ENCODE measurements around the gene LRCH1. TPM values are rescaled to one million over a fixed set of nuclear protein-coding genes. Genes with fewer than 3 reads are reported as not detected.

The LRCH1 gene
- total RNA-seq, 2 donors from 2014 or later, result 14.7 to 15.3 TPM

- Mint-ChIP-seq H3K9me3 (no peaks in the 10 kb centered on the region), H3K27ac (no peak overlapping the region), H3K4me1 (peaks cover 7% of the 10 kb centered on the region), H3K4me3 (no peak overlapping the region), H3K36me3 (ENCODE audit: low read depth) (peaks cover 29% of the 10 kb centered on the region), H3K27me3 (no peaks in the 10 kb centered on the region)
- peak; percentile 59 for ATAC-seq (replicated peaks)
Measured at GRCh38 chr13:46687810-46688209, 134.8 kb downstream of the LRCH1 start.

DNA sequence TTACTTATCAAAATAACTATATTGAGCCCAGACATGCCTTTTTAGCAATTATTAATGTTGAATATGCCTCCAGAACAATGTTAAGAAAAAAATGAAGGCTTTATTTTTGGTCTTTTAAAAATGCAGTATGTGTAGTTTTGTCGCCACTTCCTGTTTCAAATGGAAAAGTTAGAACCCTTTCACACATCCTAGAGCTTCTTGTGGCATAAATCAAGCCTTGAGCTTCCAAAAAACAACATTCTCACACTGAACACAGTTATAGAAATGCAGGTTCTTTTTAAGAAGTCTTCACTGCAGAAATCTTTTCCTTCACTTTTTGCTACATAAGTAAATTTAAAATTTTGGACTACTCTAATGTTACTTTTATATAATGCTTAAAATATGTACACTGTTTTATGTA is 135.3 kb downstream of the LRCH1 start:
- no peaks in the 10 kb centered on the region for H3K27me3 Mint-ChIP-seq

GRCh38 chr13:46698014-46698413 is 145.0 kb downstream of the LRCH1 start:
- Mint-ChIP-seq H3K36me3 (ENCODE audit: low read depth) (peaks cover 84% of the 10 kb centered on the region), H3K4me3 (no peak overlapping the region), H3K27ac (no peak overlapping the region), H3K4me1 (no peaks in the 10 kb centered on the region), H3K9me3 (no peaks in the 10 kb centered on the region), H3K27me3 (no peaks in the 10 kb centered on the region)
- ATAC-seq (replicated peaks), result no peak

More for the DNA sequence above, 135.3 kb downstream of the LRCH1 start:
- Mint-ChIP-seq H3K4me3 (no peak overlapping the region), H3K36me3 (ENCODE audit: low read depth) (peaks cover 34% of the 10 kb centered on the region), H3K27ac (no peak overlapping the region), H3K4me1 (peaks cover 7% of the 10 kb centered on the region), H3K9me3 (no peaks in the 10 kb centered on the region)
- no peak for ATAC-seq (replicated peaks)

GRCh38 chr13:46698910-46699460 is 146.0 kb downstream of the LRCH1 start:
- no peaks in the 10 kb centered on the region for H3K4me1 Mint-ChIP-seq
- H3K27ac Mint-ChIP-seq, result no peak overlapping the region
- no peaks in the 10 kb centered on the region for H3K9me3 Mint-ChIP-seq
- no peak for ATAC-seq (replicated peaks)
- no peak overlapping the region for H3K4me3 Mint-ChIP-seq
- H3K27me3 Mint-ChIP-seq, result no peaks in the 10 kb centered on the region
- H3K36me3 Mint-ChIP-seq (ENCODE audit: low read depth), result peaks cover 81% of the 10 kb centered on the region

DNA sequence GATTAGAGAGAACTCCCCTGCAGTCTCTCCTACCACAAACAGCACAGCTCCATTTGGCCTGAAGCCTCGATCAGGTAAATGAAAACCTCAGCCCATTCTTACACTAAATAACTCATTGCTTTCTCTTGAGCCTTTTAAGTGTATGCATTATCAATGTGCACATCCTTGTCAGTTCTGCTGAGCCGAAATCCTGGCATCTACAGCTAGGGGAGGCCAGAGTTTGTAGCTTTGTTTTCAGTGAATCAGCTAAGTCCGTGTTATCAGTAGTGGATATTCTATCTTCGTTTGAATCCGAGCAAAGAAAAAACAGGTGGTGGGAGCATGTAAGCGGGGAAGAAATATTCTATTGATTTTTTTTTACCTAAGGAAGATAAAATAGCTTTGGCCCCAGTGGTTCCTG is 159.6 kb downstream of the LRCH1 start:
- peaks cover 4% of the 10 kb centered on the region for H3K4me1 Mint-ChIP-seq
- peaks cover 72% of the 10 kb centered on the region for H3K36me3 Mint-ChIP-seq (ENCODE audit: low read depth)
- no peak overlapping the region for H3K4me3 Mint-ChIP-seq
- H3K27ac Mint-ChIP-seq, result peak overlapping the region; percentile 50
- ATAC-seq (replicated peaks), result no peak
- H3K27me3 Mint-ChIP-seq, result no peaks in the 10 kb centered on the region
- H3K9me3 Mint-ChIP-seq, result no peaks in the 10 kb centered on the region

GRCh38 chr13:46715363-46715762 is 162.4 kb downstream of the LRCH1 start:
- no peak overlapping the region for H3K4me3 Mint-ChIP-seq
- peaks cover 4% of the 10 kb centered on the region for H3K4me1 Mint-ChIP-seq
- H3K9me3 Mint-ChIP-seq, result no peaks in the 10 kb centered on the region
- no peak overlapping the region for H3K27ac Mint-ChIP-seq
- peaks cover 44% of the 10 kb centered on the region for H3K36me3 Mint-ChIP-seq (ENCODE audit: low read depth)
- H3K27me3 Mint-ChIP-seq, result no peaks in the 10 kb centered on the region
- ATAC-seq (replicated peaks), result no peak

DNA sequence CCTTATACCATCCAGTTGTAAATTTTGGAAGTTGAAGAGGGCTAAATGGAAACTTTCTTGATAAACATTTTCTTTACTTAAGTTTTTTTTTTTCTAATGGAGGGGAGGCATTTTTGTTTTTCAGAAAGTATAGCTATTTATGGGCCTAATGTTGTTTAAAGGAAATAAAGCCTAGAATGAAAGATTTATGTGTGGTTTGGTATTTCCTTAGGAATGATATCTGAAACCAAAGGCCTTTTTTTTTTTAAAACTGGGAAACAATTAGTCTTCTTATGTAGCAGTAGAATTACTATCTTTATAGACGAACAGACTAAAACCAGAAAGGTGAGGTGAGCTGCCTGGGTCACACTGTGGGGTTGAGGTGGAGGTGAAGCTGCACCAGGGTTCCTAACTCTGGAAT is 163.9 kb downstream of the LRCH1 start:
- H3K9me3 Mint-ChIP-seq, result no peaks in the 10 kb centered on the region
- H3K27me3 Mint-ChIP-seq, result no peaks in the 10 kb centered on the region
- H3K4me3 Mint-ChIP-seq, result no peak overlapping the region
- ATAC-seq (replicated peaks), result no peak
- H3K4me1 Mint-ChIP-seq, result peaks cover 4% of the 10 kb centered on the region
- H3K27ac Mint-ChIP-seq, result no peak overlapping the region
- peaks cover 30% of the 10 kb centered on the region for H3K36me3 Mint-ChIP-seq (ENCODE audit: low read depth)

GRCh38 chr13:46717275-46717674 is 164.3 kb downstream of the LRCH1 start:
- Mint-ChIP-seq H3K4me1 (peaks cover 4% of the 10 kb centered on the region), H3K9me3 (no peaks in the 10 kb centered on the region), H3K27me3 (no peaks in the 10 kb centered on the region), H3K36me3 (ENCODE audit: low read depth) (peaks cover 26% of the 10 kb centered on the region), H3K27ac (no peak overlapping the region), H3K4me3 (no peak overlapping the region)
- no peak for ATAC-seq (replicated peaks)

- Mint-ChIP-seq H3K27ac (peak overlapping the region; percentile 71), H3K27me3 (no peaks in the 10 kb centered on the region), H3K36me3 (ENCODE audit: low read depth) (peaks cover 26% of the 10 kb centered on the region), H3K4me3 (no peak overlapping the region), H3K4me1 (no peaks in the 10 kb centered on the region), H3K9me3 (no peaks in the 10 kb centered on the region)
- ATAC-seq (replicated peaks), result no peak
Measured at GRCh38 chr13:46717856-46718255, 164.9 kb downstream of the LRCH1 start.

DNA sequence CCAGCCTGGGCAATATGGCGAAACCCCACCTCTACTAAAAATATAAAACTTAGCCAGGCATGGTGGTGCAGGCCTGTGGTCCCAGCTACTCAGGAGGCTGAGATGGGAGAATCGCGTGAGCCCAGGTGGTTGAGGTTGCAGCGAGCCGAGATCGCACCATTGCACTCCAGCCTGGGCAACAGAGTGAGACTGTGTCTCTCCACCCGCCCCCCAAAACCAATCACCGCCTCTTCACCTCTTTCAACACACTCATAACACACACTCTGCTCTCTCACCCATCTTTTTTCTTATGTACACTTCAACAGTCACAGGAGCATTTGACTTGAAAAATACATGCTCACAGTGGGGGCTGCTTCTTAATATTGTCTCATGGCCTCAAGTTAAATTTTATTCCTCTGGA is 167.2 kb downstream of the LRCH1 start:
- H3K9me3 Mint-ChIP-seq, result no peaks in the 10 kb centered on the region
- ATAC-seq (replicated peaks), result no peak
- H3K4me3 Mint-ChIP-seq, result no peak overlapping the region
- H3K27ac Mint-ChIP-seq, result no peak overlapping the region
- peaks cover 36% of the 10 kb centered on the region for H3K36me3 Mint-ChIP-seq (ENCODE audit: low read depth)
- H3K27me3 Mint-ChIP-seq, result no peaks in the 10 kb centered on the region
- H3K4me1 Mint-ChIP-seq, result no peaks in the 10 kb centered on the region

- Mint-ChIP-seq H3K4me1 (no peaks in the 10 kb centered on the region), H3K27me3 (no peaks in the 10 kb centered on the region), H3K27ac (no peak overlapping the region), H3K36me3 (ENCODE audit: low read depth) (peaks cover 41% of the 10 kb centered on the region), H3K9me3 (no peaks in the 10 kb centered on the region), H3K4me3 (no peak overlapping the region)
- no peak for ATAC-seq (replicated peaks)
Measured at GRCh38 chr13:46721054-46721453, 168.1 kb downstream of the LRCH1 start.

DNA sequence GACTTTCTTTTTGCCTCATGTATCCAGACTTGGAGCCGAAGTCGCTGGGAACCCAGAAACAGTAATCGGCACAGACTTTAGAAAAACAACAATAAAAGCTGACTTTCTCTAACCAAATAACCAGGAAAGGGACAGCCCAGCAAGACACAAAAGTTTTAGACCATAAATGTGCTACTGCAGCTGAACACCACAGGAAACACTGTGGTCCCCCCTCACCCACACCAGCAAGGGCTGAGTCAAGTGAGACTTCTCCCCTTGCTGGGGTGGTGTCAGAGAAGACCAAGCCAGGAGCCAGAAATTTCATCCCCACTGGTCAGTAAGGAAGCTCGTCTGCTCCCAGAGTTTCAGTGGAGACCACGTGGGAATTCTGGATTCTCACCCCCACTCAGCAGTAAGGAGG is 173.4 kb downstream of the LRCH1 start:
- no peak overlapping the region for H3K27ac Mint-ChIP-seq
- H3K27me3 Mint-ChIP-seq, result no peaks in the 10 kb centered on the region
- H3K4me3 Mint-ChIP-seq, result no peak overlapping the region
- ATAC-seq (replicated peaks), result no peak
- H3K36me3 Mint-ChIP-seq (ENCODE audit: low read depth), result peaks cover 88% of the 10 kb centered on the region
- H3K4me1 Mint-ChIP-seq, result no peaks in the 10 kb centered on the region
- H3K9me3 Mint-ChIP-seq, result no peaks in the 10 kb centered on the region

GRCh38 chr13:46728777-46729176 is 175.8 kb downstream of the LRCH1 start:
- peak; percentile 72 for ATAC-seq (replicated peaks)
- Mint-ChIP-seq H3K36me3 (ENCODE audit: low read depth) (peaks cover 94% of the 10 kb centered on the region), H3K27me3 (no peaks in the 10 kb centered on the region), H3K27ac (no peak overlapping the region), H3K9me3 (no peaks in the 10 kb centered on the region), H3K4me3 (no peak overlapping the region), H3K4me1 (no peaks in the 10 kb centered on the region)

DNA sequence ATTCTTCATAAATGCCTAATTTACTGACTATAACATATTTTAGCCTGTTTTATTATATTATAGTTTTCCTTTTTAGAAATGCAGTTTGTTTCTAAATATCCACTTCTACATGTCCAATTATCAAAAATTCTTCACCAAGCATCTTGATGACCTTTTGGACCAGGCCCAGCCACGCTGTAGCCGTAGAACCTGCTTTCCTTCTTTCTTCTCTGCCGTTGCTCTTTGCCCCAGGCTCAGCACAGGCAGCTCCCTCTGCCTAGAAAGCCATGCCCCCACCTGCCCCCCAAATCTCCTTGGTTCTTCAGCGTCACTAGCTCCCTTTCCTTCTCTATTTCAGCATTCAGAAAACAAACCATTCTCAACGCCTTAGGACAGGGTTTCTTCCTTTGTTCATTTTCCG is 178.6 kb downstream of the LRCH1 start:
- H3K4me3 Mint-ChIP-seq, result no peak overlapping the region
- no peaks in the 10 kb centered on the region for H3K27me3 Mint-ChIP-seq
- ATAC-seq (replicated peaks), result no peak
- no peaks in the 10 kb centered on the region for H3K9me3 Mint-ChIP-seq
- H3K4me1 Mint-ChIP-seq, result no peaks in the 10 kb centered on the region
- peaks cover 91% of the 10 kb centered on the region for H3K36me3 Mint-ChIP-seq (ENCODE audit: low read depth)
- no peak overlapping the region for H3K27ac Mint-ChIP-seq

DNA sequence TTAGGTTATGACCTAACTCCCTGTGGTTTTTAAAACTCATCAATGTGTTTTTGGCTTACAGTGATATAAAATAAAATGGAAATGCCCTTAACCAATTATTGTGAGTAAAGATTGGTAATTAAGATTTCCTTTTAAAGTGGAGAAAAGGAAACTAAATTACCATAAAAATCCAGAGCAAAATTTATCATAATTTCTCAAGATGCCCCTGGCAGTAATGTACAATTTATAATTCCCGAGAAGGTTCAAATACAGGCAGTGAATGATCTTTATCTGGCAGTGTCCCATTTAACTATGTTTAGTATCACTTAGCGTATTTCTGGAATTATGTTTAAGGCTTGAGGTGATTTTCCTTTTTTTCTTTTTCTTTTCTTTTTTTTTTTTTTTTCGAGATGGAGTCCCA is 182.5 kb downstream of the LRCH1 start:
- H3K4me3 Mint-ChIP-seq, result no peak overlapping the region
- H3K4me1 Mint-ChIP-seq, result no peaks in the 10 kb centered on the region
- no peaks in the 10 kb centered on the region for H3K27me3 Mint-ChIP-seq
- H3K27ac Mint-ChIP-seq, result no peak overlapping the region
- H3K9me3 Mint-ChIP-seq, result no peaks in the 10 kb centered on the region
- peaks cover 65% of the 10 kb centered on the region for H3K36me3 Mint-ChIP-seq (ENCODE audit: low read depth)
- no peak for ATAC-seq (replicated peaks)
